Mesodermal cell (in vitro differentiated cells): ENCODE measurements around the gene TICAM2. TPM values are rescaled to one million over a fixed set of nuclear protein-coding genes. Genes with fewer than 3 reads are reported as not detected.
"Not testable (repeated sequence)": the region's sequence is repeated elsewhere in the genome, so short reads cannot be mapped to it uniquely, and the experiment has no call there.

Experiments
- H3K27ac ChIP-seq: 2 replicates; pipeline ENCODE4 v1.7.0; 2013; ENCODE audit warnings: mild to moderate bottlenecking, low read depth, low read length, moderate library complexity; ENCODE audit not compliant: severe bottlenecking
- H3K36me3 ChIP-seq: 2 replicates; pipeline ENCODE4 v1.7.1; 2013; ENCODE audit warnings: mild to moderate bottlenecking, low read length, moderate library complexity; ENCODE audit not compliant: control insufficient read depth, insufficient read depth
- H3K4me1 ChIP-seq: one replicate; pipeline ENCODE4 v1.7.1; 2013; ENCODE audit warnings: mild to moderate bottlenecking, low read length; ENCODE audit not compliant: insufficient read depth, control insufficient read depth, poor library complexity, severe bottlenecking
- H3K4me3 ChIP-seq: 2 replicates; pipeline ENCODE4 v1.7.0; 2013; ENCODE audit warnings: low read length, control low read depth, mild to moderate bottlenecking; ENCODE audit not compliant: insufficient read depth, poor library complexity, severe bottlenecking; ENCODE audit errors: extremely low read depth
- H3K9me3 ChIP-seq: 2 replicates; pipeline ENCODE4 v1.7.1; 2013; ENCODE audit warnings: mild to moderate bottlenecking, low read length, moderate library complexity; ENCODE audit not compliant: control insufficient read depth
- whole genome bisulfite sequencing, 2 experiments: methylation state at CpG; one replicate each; pipeline ENCODE4 v1.1.5; 2013; ENCODE audit warnings: missing lambda C conversion rate in 2 of 2; ENCODE audit not compliant: insufficient coverage in 2 of 2; 5-methylcytosine and 5-hydroxymethylcytosine counted together
- polyA plus RNA-seq, 2 experiments: library from polyadenylated mRNA; stranded (reverse); fragments of 50-300 nt; gene quantifications; one replicate each; pipeline ENCODE4 v1.2.3, GENCODE V29; 2013

Gene TICAM2
- 0.15 TPM for polyA plus RNA-seq (2013, experiment 1 of 2)
- not detected for polyA plus RNA-seq (2013, experiment 2 of 2)

- 26 to 31% methylated on average over 15 to 46 of the region's 71 CpGs for WGBS, 2 experiments
- H3K9me3 ChIP-seq, result no peaks in the 10 kb centered on the region
Observed at GRCh38 chr5:115601701-115602590, at the start of gene TICAM2. TSS of gene TICAM2 (minus strand) at chr5:115602479. CDS start at chr5:115581256, 21,223 bp downstream.

GRCh38 chr5:115649541-115649940, 47.3 kb upstream of the TICAM2 start:
- no CpG with 5 or more reads among the region's 1 CpG for WGBS, 2 experiments
- Histone ChIP-seq H3K4me3 (no peak overlapping the region), H3K27ac (no peak overlapping the region), H3K9me3 (no peaks in the 10 kb centered on the region), H3K4me1 (no peaks in the 10 kb centered on the region), H3K36me3 (no peaks in the 10 kb centered on the region)

More at GRCh38 chr5:115601701-115602590, at the start of gene TICAM2:
- Histone ChIP-seq H3K36me3 (peaks cover 7% of the 10 kb centered on the region), H3K4me3 (peak within 1 kb of the TSS; percentile 17), H3K27ac (peak within 1 kb of the TSS; percentile 17), H3K4me1 (peaks cover 12% of the 10 kb centered on the region)

- Histone ChIP-seq H3K27ac (no peak overlapping the region), H3K4me3 (no peak overlapping the region), H3K36me3 (no peaks in the 10 kb centered on the region), H3K4me1 (no peaks in the 10 kb centered on the region), H3K9me3 (no peaks in the 10 kb centered on the region)
- WGBS, 2 experiments, result 63 to 73% methylated on average over 2 of the region's 3 CpGs
Observed at GRCh38 chr5:115648056-115648455, 45.8 kb upstream of the TICAM2 start.

- 100% methylated on average over 1 to 3 of the region's 5 CpGs for WGBS, 2 experiments
- H3K4me3 ChIP-seq, H3K4me1 ChIP-seq, H3K36me3 ChIP-seq, H3K9me3 ChIP-seq, H3K27ac ChIP-seq: not testable (repeated sequence)
Observed at GRCh38 chr5:115645386-115645785, 43.1 kb upstream of the TICAM2 start.

- no peaks in the 10 kb centered on the region for H3K9me3 ChIP-seq
- H3K36me3 ChIP-seq, result no peaks in the 10 kb centered on the region
- no peaks in the 10 kb centered on the region for H3K4me1 ChIP-seq
- WGBS, 2 experiments, result no CpG with 5 or more reads among the region's 2 CpGs
- no peak overlapping the region for H3K4me3 ChIP-seq
- H3K27ac ChIP-seq, result no peak overlapping the region
Observed at GRCh38 chr5:115644046-115644445, 41.8 kb upstream of the TICAM2 start.

- WGBS, 2 experiments, result no CpG with 5 or more reads among the region's 1 CpG
- H3K36me3 ChIP-seq, result no peaks in the 10 kb centered on the region
Observed at GRCh38 chr5:115641948-115642347, 39.7 kb upstream of the TICAM2 start.

GRCh38 chr5:115640274-115640673, 38.0 kb upstream of the TICAM2 start:
- no peaks in the 10 kb centered on the region for H3K4me1 ChIP-seq
- no peaks in the 10 kb centered on the region for H3K36me3 ChIP-seq
- WGBS, 2 experiments, result 79 to 86% methylated on average over 1 to 2 of the region's 2 CpGs
- no peak overlapping the region for H3K4me3 ChIP-seq
- no peaks in the 10 kb centered on the region for H3K9me3 ChIP-seq
- H3K27ac ChIP-seq, result no peak overlapping the region

More at GRCh38 chr5:115641948-115642347, 39.7 kb upstream of the TICAM2 start:
- Histone ChIP-seq H3K27ac (no peak overlapping the region), H3K4me3 (no peak overlapping the region), H3K4me1 (no peaks in the 10 kb centered on the region), H3K9me3 (no peaks in the 10 kb centered on the region)

- Histone ChIP-seq H3K36me3 (no peaks in the 10 kb centered on the region), H3K4me1 (peaks cover 3% of the 10 kb centered on the region), H3K27ac (no peak overlapping the region), H3K4me3 (no peak overlapping the region), H3K9me3 (no peaks in the 10 kb centered on the region)
- 100% methylated on average over 1 of the region's 1 CpG; no CpG with 5 or more reads in 1 of the 2 experiments for whole genome bisulfite sequencing, 2 experiments
Observed at GRCh38 chr5:115639377-115639776, 37.1 kb upstream of the TICAM2 start.

- Histone ChIP-seq H3K27ac (no peak overlapping the region), H3K36me3 (no peaks in the 10 kb centered on the region), H3K4me1 (peaks cover 3% of the 10 kb centered on the region), H3K9me3 (no peaks in the 10 kb centered on the region), H3K4me3 (no peak overlapping the region)
- WGBS, 2 experiments, result 77% methylated on average over 3 of the region's 4 CpGs; no CpG with 5 or more reads in 1 of the 2 experiments
Observed at GRCh38 chr5:115637507-115637906, 35.2 kb upstream of the TICAM2 start.

- no peak overlapping the region for H3K4me3 ChIP-seq
- H3K27ac ChIP-seq, result no peak overlapping the region
- H3K9me3 ChIP-seq, result no peaks in the 10 kb centered on the region
- no peaks in the 10 kb centered on the region for H3K36me3 ChIP-seq
- WGBS, 2 experiments, result 86% methylated on average over 1 of the region's 1 CpG; no CpG with 5 or more reads in 1 of the 2 experiments
- peaks cover 3% of the 10 kb centered on the region for H3K4me1 ChIP-seq
Observed at GRCh38 chr5:115636008-115636407, 33.7 kb upstream of the TICAM2 start.
